Small intestine (tissue), 7 donors: ENCODE data around the gene SLC12A7. TPM values are rescaled to one million over a fixed set of nuclear protein-coding genes. Genes with fewer than 3 reads are reported as not detected.

Experiments used
- DNase-seq, 2 donors: peaks; one replicate each; pipeline versions ENCODE4 v3.0.0 to v3.0.0-alpha.2; 2013
- FAIRE-seq: peaks from 2 replicates; lab custom pipeline; 2012; peaks lifted over from hg19 to GRCh38; lab: Jason Lieb, UNC
- H3K27ac ChIP-seq, 3 donors: one replicate each; pipeline ENCODE4 v1.5.1; 2013; ENCODE audit warnings: low read length in 2 of 3, mild to moderate bottlenecking in 2 of 3, control low read depth in 1 of 3, inconsistent platforms in 1 of 3, low read depth in 1 of 3, moderate library complexity in 1 of 3
- H3K27me3 ChIP-seq, 3 donors: one replicate each; pipeline ENCODE4 v1.6.1; 2013; ENCODE audit warnings: low read length in 3 of 3, inconsistent platforms in 1 of 3; ENCODE audit not compliant: control insufficient read depth in 3 of 3, insufficient read depth in 3 of 3
- H3K36me3 ChIP-seq, 3 donors: one replicate each; pipeline ENCODE4 v1.6.1; 2013; ENCODE audit warnings: low read length in 3 of 3, inconsistent platforms in 1 of 3, low read depth in 1 of 3, mild to moderate bottlenecking in 1 of 3, moderate library complexity in 1 of 3; ENCODE audit not compliant: control insufficient read depth in 3 of 3, insufficient read depth in 2 of 3
- H3K4me1 ChIP-seq, 3 donors: one replicate each; pipeline ENCODE4 v1.6.1; 2013; ENCODE audit warnings: low read length in 2 of 3, inconsistent platforms in 1 of 3, low read depth in 1 of 3, mild to moderate bottlenecking in 1 of 3, moderate library complexity in 1 of 3; ENCODE audit not compliant: control insufficient read depth in 3 of 3, insufficient read depth in 2 of 3
- H3K4me3 ChIP-seq, 3 donors: one replicate each; pipeline ENCODE4 v1.5.1; 2013; ENCODE audit warnings: low read length in 3 of 3, control low read depth in 1 of 3, inconsistent platforms in 1 of 3, low read depth in 1 of 3, mild to moderate bottlenecking in 1 of 3, moderate library complexity in 1 of 3
- H3K9me3 ChIP-seq, 2 donors: one replicate each; pipeline ENCODE4 v1.6.1; 2013; ENCODE audit warnings: low read depth in 1 of 2, low read length in 1 of 2; ENCODE audit not compliant: control insufficient read depth in 2 of 2, insufficient read depth in 1 of 2
- whole genome bisulfite sequencing, 3 donors: extraction: QIAGEN DNeasy Blood & Tissue Kit; methylation state at CpG; one replicate each; pipeline ENCODE4 v1.1.7; 2013; 5-methylcytosine and 5-hydroxymethylcytosine counted together
- polyA plus RNA-seq, 4 donors: library from polyadenylated mRNA; stranded (reverse) in 3 of 4; unstranded in 1 of 4; fragments of 200-250 nt in 3 of 4; fragments of 120-200 nt in 1 of 4; gene quantifications; one replicate each; pipeline versions ENCODE4 v1.2.1 to v1.2.3, GENCODE V29; 2013
- donor health status: healthy with polysubstance abuse.
- donor health status: control.
- donor health status: control.
- donor health status: Bipolar disorder and iron deficiency.
- donor health status: healthy.

The SLC12A7 gene
- polyA plus RNA-seq, 4 donors: 32.7 to 79.9 (median 44.5) TPM

DNA sequence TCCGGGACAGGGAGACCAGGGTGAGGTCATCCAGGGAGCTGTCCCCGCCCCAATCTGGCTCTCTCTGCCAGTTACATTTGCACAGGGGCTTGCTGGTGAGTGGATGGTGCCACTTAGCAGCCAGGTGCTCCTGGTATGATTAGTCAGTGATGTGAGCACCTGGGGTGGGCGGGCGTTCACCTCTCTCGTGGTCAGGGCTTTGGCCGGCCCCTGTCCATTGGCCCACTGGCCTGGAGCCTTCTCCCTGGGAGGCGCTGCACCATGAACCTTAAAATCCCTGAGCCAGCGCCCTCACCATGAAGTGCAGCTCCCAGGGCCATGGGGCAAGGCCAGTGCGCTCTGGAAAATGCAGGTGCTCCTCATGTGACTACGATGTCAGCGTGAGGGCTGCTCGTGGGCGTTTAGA, 101.2 kb downstream of the SLC12A7 start:
- 19 to 63% (median 32%) methylated on average over 13 of the region's 13 CpGs for WGBS, 3 donors
- Histone ChIP-seq H3K4me3 (no peak overlapping the region), H3K27ac (peak overlapping the region in 1 of 3 donors; percentile 8), H3K9me3 (no peaks in the 10 kb centered on the region), H3K27me3 (peaks cover 0 to 17% (median 16%) of the 10 kb centered on the region in 3 donors), H3K4me1 (peaks cover 0 to 39% (median 0%) of the 10 kb centered on the region in 3 donors), H3K36me3 (peaks cover 0 to 48% (median 0%) of the 10 kb centered on the region in 3 donors)
- DNase-seq: peak in 1 of 2 donors; percentile 60
- no peak for FAIRE-seq

DNA sequence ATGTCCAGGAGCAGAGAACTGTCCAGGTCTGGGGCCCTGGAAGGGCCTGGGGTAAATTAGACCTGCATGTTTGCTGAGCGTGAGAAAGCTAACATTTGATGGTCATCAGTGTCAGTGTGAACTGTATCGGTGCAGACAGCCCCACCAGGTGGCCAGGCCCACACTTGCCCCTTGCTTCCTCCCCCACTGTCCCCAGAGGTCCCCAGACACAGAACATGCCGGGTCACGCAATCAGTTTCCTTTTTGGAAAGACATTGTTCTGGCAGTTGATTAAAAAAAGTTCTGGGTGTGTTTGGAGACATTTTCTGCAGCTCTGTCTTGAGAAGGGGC, 101.7 kb downstream of the SLC12A7 start:
- peaks cover 0 to 17% (median 16%) of the 10 kb centered on the region in 3 donors for H3K27me3 ChIP-seq
- H3K36me3 ChIP-seq: peaks cover 0 to 43% (median 0%) of the 10 kb centered on the region in 3 donors
- WGBS, 3 donors: 45 to 67% (median 52%) methylated on average over 4 of the region's 4 CpGs
- peak overlapping the region in 1 of 3 donors; percentile 42 for H3K4me3 ChIP-seq
- peak overlapping the region in 1 of 3 donors; percentile 8 for H3K27ac ChIP-seq
- H3K9me3 ChIP-seq: no peaks in the 10 kb centered on the region
- DNase-seq: no peak
- peaks cover 0 to 43% (median 0%) of the 10 kb centered on the region in 3 donors for H3K4me1 ChIP-seq
- FAIRE-seq: no peak

DNA sequence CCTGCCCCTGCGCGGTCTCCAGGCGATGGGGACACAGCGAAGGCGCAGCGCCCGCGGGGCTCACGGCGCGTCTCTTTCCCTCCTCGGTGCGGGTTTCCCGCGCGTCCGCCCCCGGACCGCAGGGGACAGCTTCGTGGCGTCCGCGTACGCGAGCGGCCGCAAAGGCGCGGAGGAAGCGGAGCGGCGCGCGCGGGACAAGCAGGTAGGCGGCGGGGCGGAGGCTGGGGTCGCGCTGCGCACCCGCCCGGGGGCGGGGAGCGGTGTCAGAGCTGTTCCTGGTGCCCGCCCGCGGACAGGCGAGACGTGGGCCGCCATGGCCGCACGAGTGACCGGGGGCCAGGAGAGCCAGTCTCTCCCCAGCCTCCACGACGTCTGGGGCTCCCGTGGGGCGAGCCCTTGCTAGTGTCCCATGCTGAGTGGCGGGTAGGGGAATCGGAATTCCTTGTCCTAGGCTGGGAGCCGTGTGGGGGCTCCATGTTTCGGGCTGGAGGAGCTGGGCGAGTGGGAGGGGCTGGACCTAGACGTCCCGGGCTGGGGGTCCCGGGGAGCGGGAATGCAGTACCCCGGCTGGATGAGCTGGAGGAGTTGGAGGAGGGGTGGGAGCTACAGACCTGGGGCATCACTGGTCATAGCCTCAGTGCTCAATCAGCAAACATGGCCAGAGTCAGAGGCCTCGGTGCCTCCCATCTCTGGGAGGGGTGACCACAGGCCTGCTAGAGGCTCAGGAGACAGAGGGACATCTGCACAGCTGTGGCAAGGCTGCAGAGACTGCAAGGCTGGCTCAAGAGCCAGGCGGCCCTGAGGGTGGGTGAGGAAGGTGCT, 102.3 kb downstream of the SLC12A7 start:
- 10 to 14% (median 11%) methylated on average over 56 to 70 of the region's 70 CpGs for WGBS, 3 donors
- H3K4me1 ChIP-seq: peaks cover 0 to 43% (median 0%) of the 10 kb centered on the region in 3 donors
- FAIRE-seq (no peak), DNase-seq (peak in 1 of 2 donors; percentile 48)
- H3K36me3 ChIP-seq: peaks cover 0 to 37% (median 0%) of the 10 kb centered on the region in 3 donors
- peaks cover 0 to 17% (median 16%) of the 10 kb centered on the region in 3 donors for H3K27me3 ChIP-seq
- peak overlapping the region in 2 of 3 donors; percentile 26 to 42 for H3K4me3 ChIP-seq
- H3K9me3 ChIP-seq: no peaks in the 10 kb centered on the region
- H3K27ac ChIP-seq: no peak overlapping the region

DNA sequence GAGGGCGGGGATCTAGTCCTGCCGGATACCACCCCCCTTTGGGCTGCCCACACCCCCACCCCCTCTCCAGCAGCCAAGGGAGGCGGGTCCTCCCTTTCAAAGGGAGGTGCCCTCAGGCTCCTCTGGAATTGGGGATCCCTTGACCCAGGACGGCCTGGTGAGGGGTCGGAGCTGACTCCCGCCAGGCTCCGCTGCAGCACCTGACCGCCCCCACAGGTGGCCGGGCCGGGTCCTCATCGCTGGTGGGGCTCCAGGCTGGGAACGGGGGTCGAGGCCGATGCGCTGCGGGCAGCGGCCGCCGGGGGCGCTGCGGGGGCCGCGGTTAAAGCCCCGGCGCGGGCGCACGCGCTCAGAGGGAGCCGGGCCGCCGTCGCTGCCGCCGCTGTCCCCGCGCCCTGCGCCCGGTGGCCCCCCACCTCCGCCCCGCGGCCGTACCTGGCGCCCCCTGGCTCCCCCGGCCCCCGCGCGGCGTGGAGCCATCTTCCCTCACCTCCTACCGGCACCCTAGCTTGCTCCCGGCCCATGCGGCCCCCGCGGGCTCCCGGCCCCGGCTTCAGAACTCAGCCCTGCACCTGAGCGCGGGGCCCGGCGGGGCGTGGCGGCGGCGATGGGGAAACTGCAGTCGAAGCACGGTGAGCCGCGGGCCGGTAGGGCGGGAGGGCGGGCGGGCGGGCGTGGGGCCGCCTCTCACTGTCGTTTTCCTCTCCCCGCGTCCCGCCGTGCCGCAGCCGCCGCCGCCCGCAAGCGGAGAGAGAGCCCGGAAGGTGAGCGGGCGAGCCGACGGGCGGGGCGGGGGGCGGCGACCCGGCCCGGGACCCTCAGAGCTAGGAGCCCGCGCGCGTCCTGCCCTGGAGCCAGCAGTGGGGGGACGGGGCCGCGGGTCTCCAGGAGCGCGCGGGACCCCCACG, 103.2 kb downstream of the SLC12A7 start, which contains the start of gene NKD2:
Gene NKD2, plus strand, starts transcription at position 352 of the 908 bp plus-strand sequence. Its CDS starts 256 bp downstream, at position 608.
- FAIRE-seq: no peak
- Histone ChIP-seq H3K27ac (no peak within 1 kb of the TSS), H3K4me3 (peak within 1 kb of the TSS; percentile 26 to 42 (median 29)), H3K9me3 (no peaks in the 10 kb centered on the region), H3K27me3 (peaks cover 4 to 17% (median 16%) of the 10 kb centered on the region in 3 donors), H3K4me1 (peaks cover 0 to 52% (median 0%) of the 10 kb centered on the region in 3 donors), H3K36me3 (peaks cover 0 to 29% (median 0%) of the 10 kb centered on the region in 3 donors)
- 1 to 3% (median 1%) methylated on average over 43 to 108 of the region's 108 CpGs for WGBS, 3 donors
- DNase-seq: peak in 1 of 2 donors; percentile 80

DNA sequence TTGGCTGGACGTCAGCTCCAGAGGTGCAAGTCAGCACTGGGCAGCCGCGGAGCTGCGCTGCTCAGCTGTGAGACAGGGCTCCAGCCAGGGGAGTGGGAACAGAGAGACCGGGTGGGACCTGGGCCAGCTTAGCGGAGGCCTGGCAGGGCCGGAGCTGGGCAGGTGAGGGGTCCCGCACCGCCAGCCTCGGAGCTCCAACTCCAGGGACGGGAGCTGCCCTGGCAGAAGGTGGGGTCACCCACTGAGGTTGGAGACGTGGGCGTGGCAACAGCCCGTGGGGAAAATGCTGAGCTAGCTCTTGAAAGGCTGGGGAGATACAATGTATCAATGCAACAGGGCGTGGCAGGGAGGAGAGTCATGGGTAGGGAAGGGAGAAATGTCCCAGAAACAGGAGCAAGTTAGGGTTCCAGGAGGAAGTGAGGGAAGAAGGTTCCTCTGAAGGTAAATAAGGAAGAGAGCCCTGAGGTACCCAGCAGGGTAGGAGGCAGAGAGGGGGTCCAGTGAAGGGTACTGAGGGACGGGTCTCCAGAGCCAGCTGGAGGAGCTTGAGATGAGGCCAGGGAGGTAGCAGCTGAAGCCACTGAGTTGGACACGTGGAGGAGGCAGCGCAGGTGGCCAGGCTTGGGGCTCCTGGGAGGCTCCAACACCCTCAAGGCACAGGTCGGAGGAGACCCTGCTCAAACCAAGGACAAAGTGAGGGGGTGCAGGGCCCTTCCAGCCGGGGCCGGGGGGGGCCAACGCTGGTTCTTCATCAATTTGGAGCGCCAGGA, 104.0 kb downstream of the SLC12A7 start:
- H3K27me3 ChIP-seq: peaks cover 4 to 17% (median 16%) of the 10 kb centered on the region in 3 donors
- H3K4me1 ChIP-seq: peaks cover 0 to 58% (median 0%) of the 10 kb centered on the region in 3 donors
- FAIRE-seq (no peak), DNase-seq (peak; percentile 43 to 58)
- WGBS, 3 donors: 37 to 64% (median 50%) methylated on average over 23 of the region's 23 CpGs
- H3K9me3 ChIP-seq: no peaks in the 10 kb centered on the region
- H3K36me3 ChIP-seq: peaks cover 0 to 21% (median 0%) of the 10 kb centered on the region in 3 donors
- H3K4me3 ChIP-seq: no peak overlapping the region
- no peak overlapping the region for H3K27ac ChIP-seq

DNA sequence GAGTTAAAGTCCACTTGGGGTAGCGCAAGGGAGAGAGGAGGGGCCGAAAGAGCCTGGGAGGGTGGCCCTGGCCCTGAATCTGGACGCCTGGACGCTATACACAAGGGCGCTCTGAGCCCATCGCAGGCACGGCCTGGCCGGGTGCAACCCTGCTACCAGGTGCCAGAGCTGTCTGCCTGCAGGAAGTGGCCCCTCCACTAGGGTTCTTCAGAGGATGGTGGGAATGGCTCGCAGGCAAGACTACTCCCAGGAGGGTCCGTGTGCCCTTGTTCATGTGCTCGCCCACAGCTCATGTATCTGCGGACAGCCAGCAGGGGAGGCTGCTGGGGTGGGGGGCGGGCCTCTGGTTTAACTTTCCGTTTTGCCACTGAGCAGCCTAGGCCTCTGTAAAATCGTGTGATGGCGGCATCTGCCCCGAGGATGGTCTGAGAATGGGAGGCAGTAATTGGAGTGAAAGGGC, 104.6 kb downstream of the SLC12A7 start:
- peaks cover 0 to 15% (median 0%) of the 10 kb centered on the region in 3 donors for H3K36me3 ChIP-seq
- peaks cover 4 to 17% (median 16%) of the 10 kb centered on the region in 3 donors for H3K27me3 ChIP-seq
- no peaks in the 10 kb centered on the region for H3K9me3 ChIP-seq
- H3K4me3 ChIP-seq: no peak overlapping the region
- peaks cover 0 to 58% (median 0%) of the 10 kb centered on the region in 3 donors for H3K4me1 ChIP-seq
- FAIRE-seq (no peak), DNase-seq (no peak)
- no peak overlapping the region for H3K27ac ChIP-seq
- WGBS, 3 donors: 69 to 84% (median 79%) methylated on average over 17 of the region's 17 CpGs

DNA sequence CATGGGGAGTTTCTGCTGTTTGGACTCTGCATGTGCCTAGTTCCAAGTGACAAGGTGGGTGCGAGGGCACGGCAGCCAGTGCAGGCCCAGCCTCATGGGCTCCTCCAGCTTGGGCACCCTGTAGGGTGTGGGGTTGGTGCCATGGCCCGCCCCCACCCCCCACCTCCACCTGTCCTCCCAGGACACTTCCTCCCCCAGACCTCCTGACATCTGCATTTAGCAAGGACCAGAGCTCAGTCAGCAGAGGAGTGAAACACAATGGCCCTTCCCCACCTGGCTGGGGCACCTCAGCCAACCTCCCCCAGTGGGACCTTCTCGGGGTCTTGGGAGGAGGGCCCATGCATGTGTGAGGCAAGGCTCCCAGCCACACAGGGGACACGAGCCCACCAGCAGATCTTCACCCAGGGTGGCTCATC, 105.2 kb downstream of the SLC12A7 start:
- FAIRE-seq (no peak), DNase-seq (no peak)
- H3K36me3 ChIP-seq: peaks cover 0 to 9% (median 0%) of the 10 kb centered on the region in 3 donors
- peaks cover 0 to 58% (median 0%) of the 10 kb centered on the region in 3 donors for H3K4me1 ChIP-seq
- 82 to 90% (median 83%) methylated on average over 5 of the region's 5 CpGs for WGBS, 3 donors
- no peak overlapping the region for H3K4me3 ChIP-seq
- peaks cover 4 to 17% (median 16%) of the 10 kb centered on the region in 3 donors for H3K27me3 ChIP-seq
- no peaks in the 10 kb centered on the region for H3K9me3 ChIP-seq
- H3K27ac ChIP-seq: no peak overlapping the region
